HCT116 (cell line): ENCODE results near the gene MICAL3. TPM values are rescaled to one million over a fixed set of nuclear protein-coding genes. Genes with fewer than 3 reads are reported as not detected.

ENCODE experiments used
- ATAC-seq: fragments of 200-7000 bp; cut with Tn5 transposase; 2 replicates; pipeline ENCODE4 v1.9.1; 2020; ENCODE audit warnings: mild to moderate bottlenecking, moderate library complexity
- BruUV-seq: library from RNA; stranded (reverse); fragments of 400-500 nt; replicated peaks from 2 replicates; lab custom pipeline; 2021; lab: Mats Ljungman, UMichigan
- CTCF ChIA-PET: fragments of 300-600 bp; sonication (Branson Sonifier 250); formaldehyde crosslinking; loops from one replicate; lab custom pipeline; 2021; ENCODE audit warnings: antibody characterized with exemption; lab: Charles Lee
- POLR2A ChIA-PET: fragments of 300-600, 350-600 bp; sonication (Branson Sonifier 250); formaldehyde crosslinking; loops from one replicate; lab custom pipeline; 2021; ENCODE audit warnings: antibody characterized with exemption; lab: Charles Lee
- RAD21 ChIA-PET, 2 experiments: fragments of 300-600 bp; sonication (Branson Sonifier 250); formaldehyde crosslinking; loops; one replicate each; lab custom pipeline; 2023; ENCODE audit warnings: low total read pairs in 2 of 2; ENCODE audit not compliant: uncharacterized antibody in 2 of 2, unreplicated experiment in 2 of 2, low non-redundant PET in 1 of 2; lab: Charles Lee
- DNase-seq: peaks from one replicate; pipeline ENCODE4 v3.0.0-alpha.2; 2010; ENCODE audit warnings: low read depth, low spot score
- H2AFZ ChIP-seq: fragments of 200-600 bp; shearing (Covaris generic), sonication (generic); 2 replicates; pipeline ENCODE4 v1.6.1; 2017; ENCODE audit warnings: low read depth, mixed run types, mixed read lengths, antibody characterized with exemption, low read length; ENCODE audit not compliant: poor library complexity, severe bottlenecking
- H3K27ac ChIP-seq: 2 replicates; pipeline ENCODE4 v1.5.1; 2012; ENCODE audit warnings: low read depth, low read length
- H3K27me3 ChIP-seq: fragments of 200-600 bp; sonication (generic); 2 replicates; pipeline ENCODE4 v1.6.1; 2016; ENCODE audit warnings: mixed run types, low read length, mixed read lengths; ENCODE audit not compliant: insufficient read depth
- H3K36me3 ChIP-seq, 2 experiments: fragments of 200-500 bp in 1 of 2; fragments of 200-600 bp in 1 of 2; sonication (Bioruptor generic) in 1 of 2; sonication (generic) in 1 of 2; 2 replicates each; pipeline versions ENCODE4 v1.5.1 to v1.6.1; 2014 to 2016; ENCODE audit warnings: low read length in 2 of 2, inconsistent platforms in 1 of 2, mixed read lengths in 1 of 2, mixed run types in 1 of 2; ENCODE audit not compliant: insufficient read depth in 2 of 2, control insufficient read depth in 1 of 2
- H3K4me1 ChIP-seq, 2 experiments: fragments of 200-600 bp in 1 of 2; sonication (generic) in 1 of 2; 2 replicates each; pipeline versions ENCODE4 v1.5.1 to v1.6.1; 2012 to 2017; ENCODE audit warnings: low read length in 2 of 2, inconsistent platforms in 1 of 2, mild to moderate bottlenecking in 1 of 2, mixed read lengths in 1 of 2, mixed run types in 1 of 2, moderate library complexity in 1 of 2; ENCODE audit not compliant: insufficient read depth in 2 of 2, control insufficient read depth in 1 of 2
- H3K4me2 ChIP-seq: fragments of 200-600 bp; sonication (generic); 2 replicates; pipeline ENCODE4 v1.6.1; 2017; ENCODE audit warnings: mixed run types, low read length, mixed read lengths
- H3K4me3 ChIP-seq, 2 experiments: fragments of 200-600 bp in 1 of 2; sonication (generic) in 1 of 2; replicated peaks in 1 of 2; 2 replicates each; pipeline ENCODE4 v1.5.1; 2011 to 2016; ENCODE audit warnings: low read length in 2 of 2, control low read depth in 1 of 2, low read depth in 1 of 2, mild to moderate bottlenecking in 1 of 2, mixed read lengths in 1 of 2, mixed run types in 1 of 2
- H3K79me2 ChIP-seq: fragments of 200-600 bp; sonication (generic); 2 replicates; pipeline ENCODE4 v1.6.1; 2017; ENCODE audit warnings: mild to moderate bottlenecking, mixed run types, low read length, moderate library complexity, mixed read lengths; ENCODE audit not compliant: insufficient read depth
- H3K9ac ChIP-seq: fragments of 200-600 bp; sonication (generic); 2 replicates; pipeline ENCODE4 v1.6.1; 2016; ENCODE audit warnings: low read length, mixed read lengths
- H3K9me2 ChIP-seq: fragments of 200-600 bp; sonication (generic), shearing (Covaris generic); 2 replicates; pipeline ENCODE4 v1.6.1; 2017; ENCODE audit warnings: mixed run types, mild to moderate bottlenecking, moderate library complexity; ENCODE audit not compliant: insufficient read depth
- H3K9me3 ChIP-seq, 2 experiments: fragments of 200-500 bp in 1 of 2; fragments of 200-600 bp in 1 of 2; sonication (Bioruptor generic) in 1 of 2; sonication (generic) in 1 of 2; 2 replicates each; pipeline ENCODE4 v1.6.1; 2014 to 2017; ENCODE audit warnings: low read length in 2 of 2, mixed read lengths in 2 of 2, inconsistent platforms in 1 of 2, low read depth in 1 of 2, mild to moderate bottlenecking in 1 of 2, mixed run types in 1 of 2, moderate library complexity in 1 of 2; ENCODE audit not compliant: control insufficient read depth in 1 of 2, insufficient read depth in 1 of 2
- H4K20me1 ChIP-seq: fragments of 200-600 bp; sonication (generic), shearing (Covaris generic); 2 replicates; pipeline ENCODE4 v1.6.1; 2017; ENCODE audit warnings: mixed run types, mild to moderate bottlenecking, moderate library complexity; ENCODE audit not compliant: insufficient read depth
- CTCF ChIP-seq, 3 experiments: fragments of 200-600 bp in 1 of 3; sonication (generic) in 1 of 3; IDR thresholded peaks in 2 of 3; conservative IDR thresholded peaks in 1 of 3; 2 replicates each; pipeline ENCODE4 v1.5.1; 2012 to 2017; ENCODE audit warnings: low read depth in 2 of 3, low read length in 2 of 3, antibody characterized with exemption in 1 of 3, borderline replicate concordance in 1 of 3, control low read depth in 1 of 3, mild to moderate bottlenecking in 1 of 3, mixed read lengths in 1 of 3, mixed run types in 1 of 3, moderate library complexity in 1 of 3; ENCODE audit not compliant: insufficient read depth in 1 of 3
- EGR1 ChIP-seq: IDR thresholded peaks from 2 replicates; pipeline ENCODE4 v1.6.1; 2012; ENCODE audit warnings: low read depth
- ELF1 ChIP-seq: IDR thresholded peaks from 2 replicates; pipeline ENCODE4 v1.6.1; 2012; ENCODE audit warnings: low read depth, borderline replicate concordance
- EZH2phosphoT487 ChIP-seq: fragments of 200-600 bp; IDR thresholded peaks from 2 replicates; pipeline ENCODE4 v1.6.1; 2018; ENCODE audit warnings: antibody characterized with exemption, borderline replicate concordance
- FOSL1 ChIP-seq: IDR thresholded peaks from 2 replicates; pipeline ENCODE4 v1.6.1; 2012; ENCODE audit warnings: low read depth
- JUND ChIP-seq: IDR thresholded peaks from 2 replicates; pipeline ENCODE4 v1.6.1; 2012
- POLR2AphosphoS5 ChIP-seq: IDR thresholded peaks from 2 replicates; pipeline ENCODE4 v1.6.1; 2011; ENCODE audit warnings: mild to moderate bottlenecking, low read depth, low read length, moderate library complexity
- REST ChIP-seq: IDR thresholded peaks from 2 replicates; pipeline ENCODE4 v1.6.1; 2012; ENCODE audit warnings: low read depth
- SIN3A ChIP-seq: IDR thresholded peaks from 2 replicates; pipeline ENCODE4 v1.6.1; 2012; ENCODE audit warnings: low read depth
- SP1 ChIP-seq: IDR thresholded peaks from 2 replicates; pipeline ENCODE4 v1.6.1; 2012; ENCODE audit warnings: low read depth
- SRF ChIP-seq: IDR thresholded peaks from 2 replicates; pipeline ENCODE4 v1.6.1; 2012; ENCODE audit warnings: low read depth
- ZFX ChIP-seq: fragments of 450-650 bp; IDR thresholded peaks from 2 replicates; pipeline ENCODE4 v1.6.1; 2017
- ZNF274 ChIP-seq: fragments of 200-500 bp; sonication (Bioruptor generic); IDR thresholded peaks from 2 replicates; pipeline ENCODE4 v1.6.1; 2014; ENCODE audit warnings: mild to moderate bottlenecking, low read depth, low read length, inconsistent platforms
- intact Hi-C: fragments of 100-400 bp; cut with micrococcal nuclease; formaldehyde crosslinking; loops from 2 replicates; pipeline ENCODE4 v1.10.0; 2022
- total RNA-seq: library from RNA; stranded (reverse); gene quantifications from one replicate; pipeline ENCODE4 v1.2.1, GENCODE V29; 2021; ENCODE audit not compliant: unreplicated experiment
- TF ChIP-seq, protein P1 (sequence below): IDR thresholded peaks from 2 replicates; pipeline ENCODE4 v1.6.1; 2012
- TF ChIP-seq, protein P2 (sequence below): IDR thresholded peaks from 2 replicates; pipeline ENCODE4 v1.6.1; 2011; ENCODE audit warnings: mild to moderate bottlenecking, low read length, moderate library complexity; ENCODE audit not compliant: insufficient replicate concordance; ENCODE audit errors: extremely low read depth
- TF ChIP-seq, protein P3 (sequence below): IDR thresholded peaks from 2 replicates; pipeline ENCODE4 v1.6.1; 2012

Gene MICAL3
- total RNA-seq, 1 experiment from 2014 or later: 30.8 TPM

GRCh38 chr22:17855572-17856290, 168.6 kb downstream of the MICAL3 start:
- ATAC-seq: no peak

More at GRCh38 chr22:17855572-17856290, 168.6 kb downstream of the MICAL3 start:
- Histone ChIP-seq H3K9ac (no peak overlapping the region), H3K4me3 (no peak overlapping the region), H3K9me2 (no peaks in the 10 kb centered on the region), H3K27ac (no peak overlapping the region), H3K4me1 (no peaks in the 10 kb centered on the region), H3K4me2 (no peak overlapping the region), H4K20me1 (no peaks in the 10 kb centered on the region), H2AFZ (no peak overlapping the region), H3K79me2 (no peaks in the 10 kb centered on the region), H3K9me3 (no peaks in the 10 kb centered on the region), H3K27me3 (no peaks in the 10 kb centered on the region), H3K36me3 (no peaks in the 10 kb centered on the region; a peak in 1 of 4 replicates)
- RAD21 ChIA-PET: no interaction called here
- CTCF ChIA-PET: no interaction called here
- BruUV-seq: no TSS peak
- TF ChIP-seq SP1 (no peak), ZNF274 (no peak), ELF1 (no peak), ZFX (no peak), SIN3A (no peak), EZH2phosphoT487 (no peak), CTCF (IDR thresholded peaks at IDR 0.05 in 2 of 3, conservative IDR thresholded peaks at IDR 0.05 in 1 of 3; ENCODE audit: borderline replicate concordance in 1 of 3, insufficient read depth in 1 of 3, low read depth in 2 of 3, low read length in 2 of 3) (no peak), JUND (no peak), SRF (no peak), FOSL1 (no peak), REST (no peak), EGR1 (no peak), POLR2AphosphoS5 (no peak)
- TF ChIP-seq, protein P1, sequence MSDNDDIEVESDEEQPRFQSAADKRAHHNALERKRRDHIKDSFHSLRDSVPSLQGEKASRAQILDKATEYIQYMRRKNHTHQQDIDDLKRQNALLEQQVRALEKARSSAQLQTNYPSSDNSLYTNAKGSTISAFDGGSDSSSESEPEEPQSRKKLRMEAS: no peak
- TF ChIP-seq, protein P2, sequence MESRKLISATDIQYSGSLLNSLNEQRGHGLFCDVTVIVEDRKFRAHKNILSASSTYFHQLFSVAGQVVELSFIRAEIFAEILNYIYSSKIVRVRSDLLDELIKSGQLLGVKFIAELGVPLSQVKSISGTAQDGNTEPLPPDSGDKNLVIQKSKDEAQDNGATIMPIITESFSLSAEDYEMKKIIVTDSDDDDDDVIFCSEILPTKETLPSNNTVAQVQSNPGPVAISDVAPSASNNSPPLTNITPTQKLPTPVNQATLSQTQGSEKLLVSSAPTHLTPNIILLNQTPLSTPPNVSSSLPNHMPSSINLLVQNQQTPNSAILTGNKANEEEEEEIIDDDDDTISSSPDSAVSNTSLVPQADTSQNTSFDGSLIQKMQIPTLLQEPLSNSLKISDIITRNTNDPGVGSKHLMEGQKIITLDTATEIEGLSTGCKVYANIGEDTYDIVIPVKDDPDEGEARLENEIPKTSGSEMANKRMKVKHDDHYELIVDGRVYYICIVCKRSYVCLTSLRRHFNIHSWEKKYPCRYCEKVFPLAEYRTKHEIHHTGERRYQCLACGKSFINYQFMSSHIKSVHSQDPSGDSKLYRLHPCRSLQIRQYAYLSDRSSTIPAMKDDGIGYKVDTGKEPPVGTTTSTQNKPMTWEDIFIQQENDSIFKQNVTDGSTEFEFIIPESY: no peak
- TF ChIP-seq, protein P3, sequence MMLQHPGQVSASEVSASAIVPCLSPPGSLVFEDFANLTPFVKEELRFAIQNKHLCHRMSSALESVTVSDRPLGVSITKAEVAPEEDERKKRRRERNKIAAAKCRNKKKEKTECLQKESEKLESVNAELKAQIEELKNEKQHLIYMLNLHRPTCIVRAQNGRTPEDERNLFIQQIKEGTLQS: no peak
- POLR2A ChIA-PET: no interaction called here
- no peak for DNase-seq
- intact Hi-C loops: no loop called here
